GM12892 (cell line): ENCODE results near the gene CDX1.

ENCODE experiments used
- POLR2A ChIP-seq: IDR thresholded peaks from 2 replicates; pipeline ENCODE4 v1.6.1; 2011; ENCODE audit warnings: low read depth, low read length, control low read depth
- TAF1 ChIP-seq: IDR thresholded peaks from 2 replicates; pipeline ENCODE4 v1.6.1; 2011; ENCODE audit warnings: low read depth, mild to moderate bottlenecking, control low read depth, low read length, borderline replicate concordance

GRCh38 chr5:150153957-150154617, 12.5 kb upstream of the CDX1 start:
- no peak for TF ChIP-seq POLR2A
- no peak for TF ChIP-seq TAF1
